PC-3 (cell line): ENCODE results near the gene SLX1B.
"Not testable (repeated sequence)": the region's sequence is repeated elsewhere in the genome, so short reads cannot be mapped to it uniquely, and the experiment has no call there.

Source experiments
- EZH2 ChIP-seq: fragments of 300-600 bp; sonication (generic); IDR thresholded peaks from one replicate; pipeline ENCODE4 v1.6.1; 2017; ENCODE audit warnings: antibody characterized with exemption, mild to moderate bottlenecking, low read length; ENCODE audit not compliant: unreplicated experiment
- EZH2phosphoT487 ChIP-seq: fragments of 300-600 bp; sonication (generic); IDR thresholded peaks from 2 replicates; pipeline ENCODE4 v1.6.1; 2018; ENCODE audit warnings: mild to moderate bottlenecking, antibody characterized with exemption, low read length, borderline replicate concordance
- TF ChIP-seq, protein P1 (sequence below): fragments of 300-600 bp; sonication (generic); conservative IDR thresholded peaks from 2 replicates; pipeline ENCODE4 v1.5.1; 2017; ENCODE audit warnings: antibody characterized with exemption, low read depth, mild to moderate bottlenecking, low read length

DNA sequence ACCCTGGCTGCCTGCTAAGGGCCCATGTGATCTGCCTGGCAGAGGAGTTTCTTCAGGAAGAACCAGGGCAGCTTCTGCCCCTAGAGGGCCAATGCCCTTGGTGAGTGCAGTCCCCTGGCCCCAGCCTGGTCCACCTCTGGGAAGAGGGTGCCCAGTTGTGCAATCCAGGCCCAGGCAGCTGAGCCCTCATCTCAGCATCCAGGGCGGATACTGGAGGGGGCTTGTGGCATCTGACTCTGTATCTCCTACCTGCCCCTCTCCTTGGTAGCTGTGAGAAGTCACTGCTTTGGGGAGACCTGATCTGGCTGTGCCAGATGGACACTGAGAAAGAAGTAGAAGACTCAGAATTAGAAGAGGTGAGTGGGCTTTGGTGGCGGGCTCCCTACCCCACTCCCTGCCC is 3.3 kb downstream of the SLX1B start:
- TF ChIP-seq, protein P1, sequence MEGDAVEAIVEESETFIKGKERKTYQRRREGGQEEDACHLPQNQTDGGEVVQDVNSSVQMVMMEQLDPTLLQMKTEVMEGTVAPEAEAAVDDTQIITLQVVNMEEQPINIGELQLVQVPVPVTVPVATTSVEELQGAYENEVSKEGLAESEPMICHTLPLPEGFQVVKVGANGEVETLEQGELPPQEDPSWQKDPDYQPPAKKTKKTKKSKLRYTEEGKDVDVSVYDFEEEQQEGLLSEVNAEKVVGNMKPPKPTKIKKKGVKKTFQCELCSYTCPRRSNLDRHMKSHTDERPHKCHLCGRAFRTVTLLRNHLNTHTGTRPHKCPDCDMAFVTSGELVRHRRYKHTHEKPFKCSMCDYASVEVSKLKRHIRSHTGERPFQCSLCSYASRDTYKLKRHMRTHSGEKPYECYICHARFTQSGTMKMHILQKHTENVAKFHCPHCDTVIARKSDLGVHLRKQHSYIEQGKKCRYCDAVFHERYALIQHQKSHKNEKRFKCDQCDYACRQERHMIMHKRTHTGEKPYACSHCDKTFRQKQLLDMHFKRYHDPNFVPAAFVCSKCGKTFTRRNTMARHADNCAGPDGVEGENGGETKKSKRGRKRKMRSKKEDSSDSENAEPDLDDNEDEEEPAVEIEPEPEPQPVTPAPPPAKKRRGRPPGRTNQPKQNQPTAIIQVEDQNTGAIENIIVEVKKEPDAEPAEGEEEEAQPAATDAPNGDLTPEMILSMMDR, result not testable (repeated sequence)
- not testable (repeated sequence) for TF ChIP-seq EZH2, EZH2phosphoT487
